ENCODE data around the gene SKP1.
A peak's percentile ranks its signal among the peaks of the same experiment; 100 is the strongest.

The SKP1 gene

DNA sequence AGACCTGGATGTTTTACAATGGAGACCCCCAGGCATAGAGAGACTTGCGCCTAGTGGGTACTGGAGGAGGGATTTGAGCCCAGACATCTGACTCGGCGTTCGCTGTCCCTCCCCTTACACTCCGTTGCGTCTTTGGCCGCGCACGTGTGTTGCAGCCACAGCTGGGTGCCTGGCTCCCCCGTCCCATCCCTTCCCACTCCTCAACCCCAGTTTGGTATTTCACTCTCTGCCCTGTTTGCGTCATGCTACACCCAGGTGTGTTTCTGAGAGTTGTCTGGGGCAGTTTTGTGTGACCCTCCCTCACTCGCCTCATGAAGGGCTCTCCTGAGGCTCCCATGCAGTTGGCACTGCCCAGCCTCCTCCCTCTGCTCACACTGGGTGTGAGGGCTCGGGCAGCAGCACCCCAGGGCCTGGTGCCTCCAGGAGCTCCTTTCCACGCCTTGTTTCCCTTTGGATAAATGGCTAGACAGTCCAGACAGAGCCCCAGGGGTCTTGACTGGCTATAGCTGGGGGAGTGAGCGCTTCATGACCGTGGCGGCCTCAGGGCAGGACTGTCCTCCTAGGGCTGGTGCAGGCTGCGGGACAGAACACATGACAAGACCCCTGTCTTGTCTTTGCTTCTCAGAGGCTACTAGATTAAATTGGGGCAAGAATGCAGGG lies 48.6 kb downstream of the SKP1 start:
- no peak for DNase-seq

DNA sequence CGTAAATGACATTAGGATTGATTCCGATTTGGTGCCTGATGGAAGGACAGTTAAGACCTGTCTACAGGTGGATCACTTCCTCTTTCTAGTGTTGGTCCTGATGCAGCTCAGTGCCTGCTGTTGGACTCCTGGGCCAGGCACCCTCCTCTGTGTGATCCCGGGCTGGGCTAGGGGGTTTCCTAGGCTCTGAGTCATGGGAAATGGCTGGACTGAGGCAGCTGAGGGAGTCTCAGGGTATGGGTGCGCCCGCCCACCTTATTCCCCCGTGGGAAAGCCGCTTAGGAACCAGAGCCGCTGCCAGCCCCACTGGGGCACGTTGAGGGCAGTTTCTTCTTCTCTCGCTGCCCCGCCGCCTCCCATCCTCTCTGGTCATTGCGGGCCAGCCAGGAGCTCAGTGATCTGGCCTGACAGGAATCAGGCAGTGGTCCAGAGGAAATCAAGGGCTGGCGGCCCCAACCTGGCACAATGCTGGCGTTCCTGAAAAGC lies 49.3 kb downstream of the SKP1 start:
- DNase-seq: no peak

DNA sequence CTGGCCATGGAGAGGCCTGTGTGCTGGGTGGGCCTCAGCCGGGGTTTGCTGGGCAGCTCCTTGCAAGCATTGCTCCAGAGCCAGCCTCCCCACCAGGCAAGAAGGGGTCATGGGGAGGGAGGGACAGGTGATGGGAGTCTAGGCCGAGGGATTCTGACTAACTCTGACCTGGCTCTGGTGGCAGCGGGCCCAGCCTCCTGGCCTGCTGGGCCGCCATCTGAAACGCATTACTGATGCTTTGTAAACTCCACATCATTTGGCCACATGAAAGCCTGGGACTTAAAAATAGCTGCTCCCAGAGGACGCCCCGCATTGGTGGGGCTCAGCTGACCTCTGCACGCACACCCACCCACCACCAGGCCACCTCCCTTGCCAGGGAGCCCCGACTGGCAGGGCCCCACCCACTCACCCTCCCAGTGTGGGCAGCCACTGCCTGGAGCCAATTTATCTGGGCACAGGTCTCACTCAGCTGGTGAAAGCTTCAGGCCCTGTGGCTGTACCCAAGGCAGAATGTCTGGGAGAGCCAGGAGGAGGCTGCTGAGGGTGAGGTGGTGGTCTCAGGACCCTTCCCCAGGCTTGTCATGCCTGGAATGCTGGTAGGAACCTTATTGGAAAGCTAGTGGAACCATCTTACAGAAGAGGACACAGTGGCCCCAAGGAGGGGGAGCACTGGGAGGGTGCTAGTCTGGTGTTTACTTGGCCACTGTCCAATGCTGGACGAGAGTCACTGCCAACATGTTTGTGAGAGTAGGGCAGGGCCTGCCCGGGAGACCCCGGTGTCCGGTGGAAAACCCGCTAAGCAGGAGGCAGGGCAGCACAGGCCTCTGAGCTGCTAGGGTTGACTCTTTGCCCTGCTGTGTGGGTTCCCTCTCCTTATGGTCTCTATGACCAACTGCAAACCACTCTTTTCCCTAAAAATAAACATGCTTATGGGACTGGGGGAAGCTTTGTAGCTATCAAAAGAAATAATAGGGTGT lies 51.4 kb downstream of the SKP1 start:
- DNase-seq: no peak

DNA sequence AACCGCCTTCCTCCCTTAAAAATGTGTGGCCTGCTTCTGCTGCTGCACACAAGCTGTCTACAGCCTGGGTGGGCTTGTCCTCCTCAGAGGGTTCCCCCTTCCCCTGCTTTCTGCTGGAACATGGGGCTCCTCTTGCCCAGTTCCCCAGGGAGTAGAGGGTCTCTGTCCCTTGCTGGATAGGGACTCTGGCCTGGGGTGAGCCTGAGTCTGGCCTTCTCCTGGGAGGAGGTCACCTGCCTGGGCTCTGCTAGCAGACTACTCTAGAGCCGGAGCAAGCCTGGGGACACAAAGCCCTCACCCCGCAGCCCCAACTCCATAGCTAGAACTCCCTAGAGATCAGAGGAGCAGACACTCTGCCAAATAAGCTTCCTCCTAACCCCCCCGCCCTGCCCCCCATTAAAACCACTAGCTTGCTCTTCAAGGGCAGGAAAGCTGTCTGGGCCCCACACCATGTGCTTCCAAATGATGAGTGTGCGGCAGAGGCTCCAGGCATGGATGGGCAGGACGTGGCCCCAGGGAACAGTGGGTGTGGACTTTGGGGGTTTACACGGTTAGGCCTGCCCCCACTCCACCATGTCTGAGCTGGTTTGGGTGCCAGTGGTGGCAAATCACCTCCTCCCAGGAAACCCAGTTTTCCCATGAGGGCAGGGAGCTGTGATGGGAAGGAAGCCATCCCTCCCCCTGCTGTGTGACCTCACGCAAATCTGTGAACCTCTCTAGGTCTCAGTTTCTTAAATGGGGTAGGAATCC lies 52.3 kb downstream of the SKP1 start:
- no peak for DNase-seq

DNA sequence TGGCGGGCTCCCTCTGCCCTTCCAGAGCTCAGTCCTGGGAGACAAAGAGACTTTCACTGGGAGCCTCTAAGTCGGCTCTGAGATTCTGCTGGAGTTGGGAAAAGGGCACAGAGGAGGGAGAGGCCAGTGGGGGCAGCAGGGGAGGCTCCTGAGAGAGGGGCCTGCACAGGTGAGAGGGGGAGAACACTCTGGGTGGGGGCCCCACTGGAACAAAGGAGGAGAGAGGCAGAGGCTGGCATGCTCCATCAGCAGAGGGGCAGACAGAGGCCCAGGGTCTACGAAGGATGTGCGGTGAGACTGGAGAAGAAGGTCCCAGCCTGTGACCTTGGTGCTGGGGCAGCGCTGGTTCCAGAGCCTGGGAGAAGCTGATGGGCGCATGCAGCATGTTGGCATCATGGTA lies 53.4 kb downstream of the SKP1 start:
- DNase-seq: no peak

DNA sequence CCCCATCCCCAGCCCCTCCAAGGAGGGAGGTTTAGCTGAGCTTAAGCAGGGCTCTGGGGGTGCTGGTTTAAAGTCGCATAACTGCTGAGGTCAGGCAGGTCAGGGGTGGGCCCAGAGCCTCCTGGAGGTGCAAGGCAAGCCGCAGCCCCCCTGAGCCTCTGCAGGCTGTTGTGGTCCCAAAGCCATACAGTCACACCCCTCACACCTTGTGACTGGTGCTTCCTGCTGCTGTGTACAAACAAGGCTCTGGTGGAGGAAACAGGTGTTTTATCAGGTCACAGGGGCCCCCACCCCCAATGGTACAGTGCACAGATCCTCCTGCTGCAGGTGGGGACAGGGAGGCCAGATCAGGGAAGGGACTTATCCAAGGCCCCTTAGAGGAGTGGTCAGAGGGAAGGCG lies 54.2 kb downstream of the SKP1 start:
- DNase-seq: no peak

DNA sequence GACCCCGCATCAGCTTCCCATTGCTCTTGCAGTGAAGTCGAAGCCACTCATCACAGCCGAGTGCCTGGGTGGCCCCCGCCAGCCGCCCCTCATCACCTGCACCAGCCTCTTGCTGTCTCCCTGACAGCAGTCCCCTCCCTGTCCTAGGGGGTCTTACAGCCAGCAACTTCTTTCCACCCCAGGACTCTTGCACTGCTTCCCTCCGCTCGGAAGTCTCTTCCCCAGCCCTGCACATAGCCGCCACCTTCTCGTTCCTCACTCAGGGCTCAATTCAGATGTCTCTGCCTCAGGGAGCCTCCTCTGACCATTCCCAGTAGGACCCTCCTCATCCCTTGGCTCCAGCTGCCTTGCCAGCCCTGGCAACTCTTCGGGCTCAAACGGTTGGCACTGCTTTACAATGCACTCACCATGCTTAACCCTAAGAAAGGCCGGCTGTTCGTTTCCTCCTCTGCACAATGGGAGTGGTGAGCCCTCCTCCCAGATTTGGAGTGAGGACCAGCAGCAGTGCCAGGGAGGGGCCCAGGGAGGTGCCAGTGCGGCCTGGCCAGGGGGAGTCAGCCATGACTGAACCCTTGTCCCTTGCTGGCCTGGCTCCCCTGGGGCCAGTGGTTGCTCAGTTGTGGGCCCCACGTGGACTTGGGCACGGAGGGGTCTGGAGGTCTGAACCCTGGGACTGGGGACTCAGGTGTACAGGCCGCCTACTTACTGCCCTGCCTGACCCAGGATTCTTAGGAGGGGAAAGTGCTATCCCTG lies 56.2 kb downstream of the SKP1 start:
- no peak for DNase-seq

DNA sequence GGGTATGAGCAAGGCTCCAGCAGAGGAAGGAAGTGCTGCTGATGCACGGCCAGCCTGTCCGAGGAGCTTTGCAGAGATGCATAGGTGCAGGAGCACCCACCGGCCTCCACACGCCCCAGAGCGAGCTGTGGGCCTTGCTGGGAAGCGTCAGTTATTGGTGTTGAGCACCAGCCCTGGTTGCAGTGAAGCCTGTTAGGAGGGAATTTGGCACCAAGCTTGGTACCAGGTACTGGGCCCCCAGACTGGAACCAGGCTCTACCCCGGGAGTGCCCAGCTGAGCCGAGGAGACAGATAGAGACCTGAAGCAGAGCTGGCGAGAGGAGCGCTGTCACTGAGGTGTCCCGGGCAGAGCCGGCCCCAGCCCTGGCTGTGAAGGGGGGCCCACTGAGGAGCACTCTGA lies 57.0 kb downstream of the SKP1 start:
- no peak for DNase-seq

DNA sequence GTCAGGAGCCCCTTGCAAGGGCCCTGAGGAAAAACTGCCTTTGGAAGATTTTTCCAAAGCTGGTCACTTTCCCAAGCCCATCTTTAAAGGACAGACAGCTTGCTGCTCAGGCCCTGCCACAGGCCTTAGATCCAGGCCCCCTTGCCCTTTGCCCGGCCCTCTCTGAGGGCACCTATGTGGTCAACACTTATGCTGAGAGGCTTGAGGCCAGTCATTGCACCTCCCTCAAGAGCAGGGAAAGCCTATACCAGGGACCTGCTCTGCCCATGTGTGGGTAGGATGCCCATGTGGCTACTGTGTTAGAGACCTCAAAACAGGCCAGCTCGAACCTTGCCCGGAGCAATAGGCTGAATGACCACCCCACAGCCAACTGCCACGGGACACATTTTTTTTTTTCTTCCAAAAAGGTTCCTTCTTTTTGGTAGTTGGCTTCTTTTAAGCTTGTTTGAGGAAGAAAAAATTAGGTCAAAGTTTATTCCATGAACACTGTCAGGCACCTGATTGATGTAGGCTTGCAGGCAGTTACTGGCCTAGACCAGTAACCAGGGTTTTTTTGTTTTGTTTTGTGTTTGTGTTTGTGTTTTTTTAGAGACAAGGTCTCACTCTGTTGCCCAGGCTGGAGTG lies 58.4 kb downstream of the SKP1 start:
- no peak for DNase-seq

DNA sequence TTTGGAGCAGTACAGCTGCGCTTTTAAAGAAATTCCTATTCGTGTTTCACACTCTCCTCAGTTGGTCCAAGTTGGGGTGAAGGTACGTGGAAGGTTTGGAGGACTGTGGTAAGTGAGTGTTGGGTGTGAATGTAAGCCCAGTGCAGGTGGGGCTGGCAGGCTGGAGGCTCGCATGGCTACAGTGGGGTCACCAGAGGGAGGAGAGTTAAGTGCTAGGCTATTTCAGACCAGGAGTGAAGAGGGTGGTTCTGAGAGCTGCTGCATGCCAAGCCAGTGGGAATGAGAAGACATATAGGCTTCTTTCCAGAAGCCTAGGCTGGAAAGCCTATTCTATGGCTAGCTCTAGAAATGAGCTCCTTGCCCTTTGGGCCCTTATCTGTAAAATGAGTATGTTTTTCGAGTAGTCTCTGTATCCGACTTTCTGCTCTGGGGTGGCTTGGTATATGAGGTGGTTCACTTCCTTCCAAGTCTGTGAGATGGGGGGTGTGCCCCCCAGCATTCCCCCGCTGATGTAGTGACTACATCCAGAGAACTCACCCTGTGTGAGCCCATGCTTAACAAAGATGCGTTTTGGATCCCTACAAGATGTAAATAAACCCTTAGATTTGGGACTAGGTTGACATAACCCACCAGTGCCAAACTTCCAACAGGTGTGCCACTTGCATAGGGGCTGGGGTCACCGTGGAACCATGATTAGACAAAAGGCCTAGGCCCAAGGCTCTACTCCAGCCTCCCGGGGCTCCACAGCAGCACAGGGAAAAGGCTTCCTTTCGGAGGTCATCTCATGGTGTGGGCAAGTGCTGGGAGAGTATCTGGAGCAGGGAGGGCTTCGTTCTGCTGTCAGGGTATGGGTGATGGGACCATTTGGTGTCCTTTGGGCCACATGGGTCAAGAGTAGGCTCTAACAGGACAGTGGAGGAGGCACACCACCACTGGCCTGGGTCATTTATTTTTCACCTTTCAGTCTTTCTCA lies 59.7 kb downstream of the SKP1 start:
- no peak for DNase-seq

DNA sequence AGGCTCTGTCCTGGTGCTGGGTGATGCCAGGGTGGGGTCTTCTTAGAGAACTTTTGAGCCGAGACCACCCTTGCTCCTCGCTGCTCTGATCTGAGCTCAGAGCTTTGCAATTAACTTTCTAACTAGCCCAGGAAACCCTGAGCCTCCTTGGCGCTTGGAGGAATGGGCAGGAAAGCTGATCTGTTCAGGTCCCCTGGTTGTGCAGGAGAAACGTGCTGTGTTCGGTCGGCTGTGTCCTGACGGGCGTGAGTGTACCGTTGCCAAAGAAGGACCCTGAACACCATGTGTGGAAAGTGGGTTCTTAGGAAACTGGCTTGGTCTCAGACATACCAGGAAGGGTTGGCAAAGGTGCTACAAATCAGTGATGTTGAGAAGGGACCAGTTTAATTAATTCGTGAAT lies 60.5 kb downstream of the SKP1 start:
- no peak for DNase-seq

DNA sequence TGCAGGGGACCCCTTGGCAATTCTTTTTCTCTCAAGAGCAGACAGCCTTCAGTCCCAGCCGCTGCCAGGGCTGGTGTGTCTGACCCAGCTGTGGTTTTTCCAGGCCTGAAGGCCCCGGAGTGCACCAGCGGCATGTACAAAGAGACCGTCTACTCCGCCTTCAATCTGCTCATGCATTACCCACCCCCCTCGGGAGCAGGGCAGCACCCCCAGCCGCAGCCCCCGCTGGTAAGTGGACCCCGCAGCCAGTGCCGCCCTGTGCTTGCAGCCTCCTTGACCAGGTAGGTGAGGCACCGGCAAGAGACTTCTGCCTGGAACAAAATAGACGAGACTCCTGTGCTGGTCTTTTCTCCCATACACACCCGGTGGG lies 61.0 kb downstream of the SKP1 start:
- DNase-seq: no peak

DNA sequence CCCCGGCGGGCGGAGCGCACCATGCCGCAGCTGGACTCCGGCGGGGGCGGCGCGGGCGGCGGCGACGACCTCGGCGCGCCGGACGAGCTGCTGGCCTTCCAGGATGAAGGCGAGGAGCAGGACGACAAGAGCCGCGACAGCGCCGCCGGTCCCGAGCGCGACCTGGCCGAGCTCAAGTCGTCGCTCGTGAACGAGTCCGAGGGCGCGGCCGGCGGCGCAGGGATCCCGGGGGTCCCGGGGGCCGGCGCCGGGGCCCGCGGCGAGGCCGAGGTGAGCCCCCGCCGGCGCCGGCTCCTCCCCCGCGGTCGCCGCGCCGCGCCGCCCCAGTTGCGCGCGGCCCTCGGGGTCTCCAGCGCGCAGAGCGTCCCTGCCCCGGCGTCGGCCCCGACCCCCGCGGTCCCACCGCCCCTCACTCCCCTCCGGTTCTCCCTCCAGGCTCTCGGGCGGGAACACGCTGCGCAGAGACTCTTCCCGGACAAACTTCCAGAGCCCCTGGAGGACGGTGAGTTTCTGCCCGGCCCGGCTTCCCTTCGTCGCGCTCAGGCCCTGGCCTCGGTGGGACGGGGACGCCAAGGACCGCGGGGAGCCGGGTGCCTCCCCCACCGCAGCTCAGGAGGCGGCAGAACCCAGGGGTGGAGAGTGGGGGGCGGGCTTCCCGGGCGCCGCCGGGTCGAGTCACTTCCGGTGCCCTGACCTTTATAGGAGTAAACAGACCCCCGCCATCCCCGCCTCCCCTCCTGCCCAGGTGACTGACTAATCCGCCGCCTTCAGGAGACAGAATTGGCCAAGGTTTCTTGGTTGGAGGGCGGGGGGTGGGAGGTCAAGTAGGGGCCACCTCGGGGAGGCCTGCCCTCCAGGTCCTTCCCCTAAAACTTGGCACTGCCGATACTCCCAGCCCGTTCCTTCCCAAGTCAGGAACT lies 61.6 kb downstream of the SKP1 start:
- DNase-seq: no peak

DNA sequence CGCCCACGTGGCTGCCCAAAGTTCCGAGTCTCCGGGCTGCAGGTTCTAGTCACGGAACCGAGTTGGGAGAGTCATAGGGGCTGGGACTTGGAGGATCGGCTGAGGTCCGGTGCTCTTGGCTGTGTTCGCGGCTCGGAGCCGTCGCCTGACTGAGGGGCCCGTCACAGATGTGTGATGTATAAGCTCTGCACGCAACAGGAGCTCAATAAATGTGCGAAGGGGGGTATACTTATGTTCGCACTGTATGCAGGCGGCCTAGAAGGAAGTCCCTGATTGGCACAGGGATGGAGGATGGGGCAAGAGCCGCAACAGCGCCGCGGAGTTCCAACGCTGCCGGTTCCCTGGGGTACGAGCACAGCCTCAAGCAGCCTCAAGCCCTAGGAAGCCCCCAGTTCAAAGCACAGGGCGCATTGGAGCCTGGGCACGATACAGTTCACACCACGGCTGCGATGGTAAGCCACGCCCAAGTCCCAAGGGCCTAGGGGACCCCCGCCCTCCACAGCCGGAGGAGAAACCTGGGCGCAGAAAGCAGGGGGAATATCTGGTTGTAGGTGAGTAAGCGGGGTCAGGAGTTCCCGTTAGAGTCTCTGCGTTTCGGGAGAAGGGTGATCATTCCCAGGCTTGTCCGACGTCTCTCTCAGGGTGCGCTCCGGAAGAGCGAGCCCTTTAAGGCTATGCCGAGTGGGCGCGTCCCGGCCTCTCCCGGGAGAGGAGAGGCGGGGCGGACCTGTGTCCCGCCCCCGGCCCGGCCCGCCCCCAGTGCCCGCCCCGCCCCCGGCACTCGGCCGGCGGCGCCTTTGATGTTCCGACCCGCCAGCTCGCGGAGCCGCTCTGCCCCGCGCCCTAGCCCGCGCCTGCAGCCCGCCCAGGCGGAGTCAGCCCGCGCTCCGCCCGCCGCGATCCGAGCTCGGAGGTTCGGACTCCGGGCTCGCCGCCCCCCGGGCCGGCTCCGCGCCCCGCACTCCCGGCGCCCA lies 62.6 kb downstream of the SKP1 start, which contains the start of gene TCF7:
TSS of gene TCF7 (plus strand) at position 780 of the 974 bp plus-strand sequence. CDS start 226 bp downstream, outside the sequence.
- peak; percentile 72 for DNase-seq

DNA sequence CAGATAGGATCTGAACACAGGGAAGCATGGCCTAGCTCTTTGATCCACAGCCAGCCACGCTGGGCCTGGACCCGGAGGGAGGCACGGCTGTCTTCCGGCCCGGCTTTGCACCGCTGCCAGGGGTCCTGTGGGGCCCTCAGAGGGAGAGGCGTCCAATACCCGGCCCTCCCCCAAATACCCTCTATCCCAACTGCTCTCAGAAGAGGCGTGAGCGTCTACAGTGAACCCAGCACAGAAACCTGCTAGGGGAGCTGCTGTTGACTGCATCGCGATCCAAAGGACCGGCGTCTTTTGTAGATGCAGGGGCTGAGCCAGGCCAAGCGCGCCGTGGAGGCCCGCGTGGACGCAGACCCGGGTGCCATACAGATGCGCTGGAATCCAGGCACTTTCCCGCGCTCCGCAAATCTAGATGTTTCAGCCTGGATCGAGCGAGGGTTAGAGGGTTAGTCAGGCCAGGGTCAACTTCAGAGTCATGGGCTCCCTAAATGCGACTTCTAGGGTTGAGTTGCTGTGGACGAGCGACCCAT lies 63.3 kb downstream of the SKP1 start:
- no peak for DNase-seq

DNA sequence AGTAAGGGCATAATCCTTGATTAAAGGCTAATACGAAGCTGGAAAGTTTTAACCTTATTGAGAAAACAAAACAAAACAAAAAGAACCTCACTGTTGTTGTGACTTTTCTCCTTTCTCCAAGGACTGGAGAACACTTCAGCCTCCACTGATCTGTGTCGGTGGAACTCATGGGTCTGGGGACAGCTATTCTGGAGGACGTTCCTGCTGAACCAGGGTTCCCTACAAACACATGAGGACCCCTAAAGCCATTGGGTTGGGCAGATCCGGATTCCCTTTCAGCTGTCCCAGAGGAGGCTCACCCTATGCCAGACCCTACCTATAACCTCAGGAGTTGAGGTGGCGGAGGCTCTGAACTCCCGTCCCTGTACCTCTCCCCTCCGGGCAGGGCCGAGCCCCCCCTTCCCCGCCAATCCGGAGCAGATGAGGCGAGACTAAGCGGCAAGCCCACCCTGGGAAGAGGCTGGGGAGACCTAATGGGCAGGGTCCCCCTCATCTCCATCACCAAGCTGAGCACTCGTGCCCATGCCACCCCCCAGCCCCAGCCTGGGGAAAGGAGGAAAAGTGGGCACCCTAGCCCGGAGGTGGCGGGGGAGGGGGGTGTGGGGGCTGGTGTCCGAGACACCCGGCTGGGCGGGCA lies 63.9 kb downstream of the SKP1 start:
- no peak for DNase-seq
